ENCODE data around the gene NUDT13. TPM values are rescaled to one million over a fixed set of nuclear protein-coding genes. Genes with fewer than 3 reads are reported as not detected.
"Not testable (repeated sequence)": the region's sequence is repeated elsewhere in the genome, so short reads cannot be mapped to it uniquely, and the experiment has no call there.

The NUDT13 gene
- total RNA-seq, 1 experiment from 2014 or later: not detected

DNA sequence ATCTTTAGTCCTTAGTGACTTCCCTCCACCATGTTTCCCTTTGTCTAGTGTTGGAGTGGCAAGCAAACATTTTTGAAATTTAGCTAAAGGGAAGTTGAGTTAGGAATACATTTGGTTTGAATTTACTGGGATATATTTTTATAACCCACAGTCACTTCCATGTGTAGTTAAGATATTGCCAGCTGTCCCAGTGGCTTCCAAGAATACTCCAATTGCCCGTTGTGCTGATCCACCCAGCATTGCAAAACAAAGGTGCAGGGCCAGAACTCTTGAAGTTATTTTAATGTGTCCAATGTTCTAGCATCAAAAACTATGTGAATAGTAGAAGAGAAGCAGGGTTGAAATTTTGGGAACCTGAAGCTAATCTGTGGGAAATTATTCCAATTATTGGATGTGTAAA, 11.1 kb upstream of the NUDT13 start:
- no peak for DNase-seq (ENCODE audit: low read depth)

DNA sequence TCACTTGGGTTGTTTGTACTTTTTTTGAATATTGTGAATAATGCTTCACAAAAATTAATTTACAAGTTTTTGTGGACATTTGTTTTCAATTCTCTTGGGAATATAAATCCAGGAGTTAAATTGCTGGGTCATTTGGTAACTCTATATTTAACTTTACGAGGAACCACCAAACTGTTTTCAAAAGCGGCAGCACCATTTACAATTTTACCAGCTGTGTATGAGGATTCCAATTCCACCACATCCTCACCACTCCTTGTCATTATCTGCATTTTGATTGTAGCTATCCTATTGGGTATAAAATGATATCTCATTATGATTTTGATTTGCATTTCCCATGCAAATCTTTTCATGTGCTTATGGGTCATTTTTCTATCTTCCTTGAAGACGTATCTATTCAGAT, 4.0 kb upstream of the NUDT13 start:
- DNase-seq (ENCODE audit: low read depth): no peak

DNA sequence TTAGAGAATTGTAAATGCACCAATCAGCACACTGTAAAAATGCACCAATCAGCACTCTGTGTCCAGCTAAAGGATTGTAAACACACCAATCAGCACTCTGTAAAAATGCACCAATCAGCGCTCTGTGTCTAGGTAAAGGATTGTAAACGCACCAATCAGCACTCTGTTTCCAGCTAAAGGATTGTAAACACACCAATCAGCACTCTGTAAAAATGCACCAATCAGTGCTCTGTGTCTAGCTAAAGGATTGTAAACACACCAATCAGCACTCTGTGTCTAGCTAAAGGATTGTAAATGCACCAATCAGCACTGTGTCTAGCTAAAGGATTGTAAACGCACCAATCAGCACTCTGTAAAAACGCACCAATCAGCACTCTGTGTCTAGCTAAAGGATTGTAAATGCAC, 1.0 kb upstream of the NUDT13 start:
- DNase-seq (ENCODE audit: low read depth): not testable (repeated sequence)

DNA sequence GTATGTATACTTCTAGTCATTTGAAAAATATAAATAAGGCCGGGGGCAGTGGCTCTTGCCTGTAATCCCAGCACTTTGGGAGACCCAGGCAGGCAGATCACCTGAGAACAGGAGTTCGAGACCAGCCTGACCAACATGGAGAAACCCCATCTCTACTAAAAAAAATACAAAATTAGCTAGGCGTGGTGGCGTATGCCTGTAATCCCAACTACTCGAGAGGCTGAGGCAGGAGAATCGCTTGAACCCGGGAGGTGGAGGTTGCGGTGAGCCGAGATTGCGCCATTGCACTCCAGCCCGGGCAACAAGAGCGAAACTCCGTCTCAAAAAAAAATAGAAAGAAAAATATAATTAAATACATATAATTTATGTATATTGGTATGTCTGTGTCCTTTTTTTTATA, 1.8 kb downstream of the NUDT13 start:
- DNase-seq (ENCODE audit: low read depth): not testable (repeated sequence)

DNA sequence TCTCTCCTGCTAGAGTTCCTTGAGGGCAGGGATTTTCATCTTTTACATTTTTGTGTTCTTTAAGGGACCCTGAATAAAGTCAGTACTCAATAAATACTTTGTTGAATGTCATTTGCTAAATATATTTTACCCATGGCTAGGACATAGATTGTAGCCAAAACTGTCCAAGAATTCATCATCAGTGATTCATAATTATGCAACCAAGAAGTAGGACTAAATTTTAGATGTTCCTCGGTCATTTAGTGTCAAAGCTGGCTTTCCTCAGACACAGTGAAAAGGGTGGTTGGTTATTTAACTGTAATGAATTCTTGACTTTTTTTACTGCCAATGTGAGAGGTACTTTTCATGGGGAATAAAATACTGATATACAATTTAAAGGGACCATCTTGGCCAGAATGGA, 3.3 kb downstream of the NUDT13 start:
- DNase-seq (ENCODE audit: low read depth): no peak

DNA sequence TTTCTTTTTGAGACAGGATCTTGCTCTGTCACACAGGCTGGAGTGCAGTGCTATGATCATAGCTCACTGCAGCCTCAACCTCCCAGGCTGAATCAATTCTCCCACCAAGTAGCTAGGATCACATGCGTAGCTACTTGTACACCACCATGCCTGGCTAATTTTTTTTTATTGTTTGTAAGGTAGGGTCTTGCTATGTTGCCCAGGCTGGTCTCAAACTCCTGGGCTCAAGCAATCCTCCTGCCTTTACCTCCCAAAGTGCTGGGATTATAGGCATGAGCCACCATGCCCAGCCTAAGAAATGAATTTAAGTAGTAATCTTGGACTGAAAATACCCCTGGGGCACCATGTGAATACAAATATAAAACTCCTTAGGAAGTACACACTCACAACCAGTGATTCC, 5.8 kb downstream of the NUDT13 start:
- no peak for DNase-seq (ENCODE audit: low read depth)

DNA sequence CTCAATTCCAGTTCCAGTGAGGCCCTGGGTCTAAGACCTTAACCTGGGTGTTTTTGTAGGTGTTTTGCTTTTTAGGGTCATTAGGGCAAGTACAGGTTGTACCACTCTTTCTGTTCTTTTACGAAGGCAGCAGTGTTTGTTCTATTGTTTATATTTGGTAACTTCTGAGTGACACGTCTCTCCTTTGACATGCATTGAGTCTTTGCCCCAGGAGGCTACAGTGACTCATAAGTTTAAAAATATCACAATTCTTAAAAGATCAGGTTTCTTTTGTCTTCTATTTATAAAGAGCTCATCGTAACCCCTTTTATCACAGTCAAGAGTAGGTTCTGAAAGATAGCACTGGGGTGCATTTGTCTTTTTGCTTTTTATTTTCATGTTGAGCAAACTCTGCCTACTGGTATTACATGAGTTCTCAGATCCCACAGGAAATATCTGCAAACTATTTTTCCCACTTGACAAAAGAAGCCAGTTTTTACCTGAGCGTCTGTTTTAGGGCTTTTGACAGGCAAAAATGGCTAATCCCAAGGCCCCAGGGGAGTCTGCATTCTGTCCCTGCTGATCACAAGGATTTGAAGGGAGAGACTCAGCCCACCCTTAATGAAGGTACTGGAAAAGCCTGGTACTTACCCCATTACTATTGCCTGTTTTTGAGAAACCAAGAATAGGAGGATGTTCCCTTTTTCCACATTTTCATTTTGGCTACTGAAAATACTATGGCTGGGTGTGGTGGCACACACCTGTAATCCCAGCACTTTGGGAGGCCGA, 7.9 kb downstream of the NUDT13 start:
- DNase-seq (ENCODE audit: low read depth): peak; percentile 80

DNA sequence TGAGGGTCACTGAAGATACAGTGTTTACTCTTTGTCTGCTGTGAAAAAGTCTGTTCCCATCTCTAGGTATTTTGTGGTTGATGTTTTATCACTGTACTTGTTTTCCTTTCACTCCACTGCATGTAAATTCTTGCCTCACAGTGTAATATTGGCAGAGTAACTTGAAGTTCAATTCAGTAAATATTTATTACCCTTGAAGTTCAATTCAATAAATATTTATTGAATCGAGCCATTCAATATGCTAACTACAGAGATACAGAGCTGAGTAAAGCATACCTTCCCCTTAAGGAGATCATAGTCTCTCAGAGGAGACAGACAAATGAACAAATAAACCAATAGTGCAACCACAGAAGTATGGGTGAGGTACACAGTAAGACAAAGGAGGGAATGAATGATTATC, 9.2 kb downstream of the NUDT13 start:
- no peak for DNase-seq (ENCODE audit: low read depth)

DNA sequence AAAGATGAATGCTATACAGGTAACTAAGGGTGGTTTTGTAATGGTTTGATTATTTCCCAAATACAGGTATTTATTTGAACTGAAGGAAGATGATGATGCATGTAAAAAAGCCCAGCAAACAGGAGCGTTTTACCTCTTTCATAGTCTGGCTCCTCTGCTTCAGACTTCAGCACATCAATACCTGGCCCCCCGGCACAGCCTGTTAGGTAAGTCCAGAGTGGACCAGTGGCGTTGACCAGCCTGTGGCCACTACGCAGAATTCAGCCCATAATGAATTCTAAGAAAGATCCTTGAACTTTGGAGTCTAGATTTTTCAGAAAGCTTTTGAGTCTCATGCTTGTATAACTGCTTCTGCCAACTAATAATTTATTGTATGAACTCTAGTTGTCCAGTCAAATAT, 9.7 kb downstream of the NUDT13 start:
- no peak for DNase-seq (ENCODE audit: low read depth)

DNA sequence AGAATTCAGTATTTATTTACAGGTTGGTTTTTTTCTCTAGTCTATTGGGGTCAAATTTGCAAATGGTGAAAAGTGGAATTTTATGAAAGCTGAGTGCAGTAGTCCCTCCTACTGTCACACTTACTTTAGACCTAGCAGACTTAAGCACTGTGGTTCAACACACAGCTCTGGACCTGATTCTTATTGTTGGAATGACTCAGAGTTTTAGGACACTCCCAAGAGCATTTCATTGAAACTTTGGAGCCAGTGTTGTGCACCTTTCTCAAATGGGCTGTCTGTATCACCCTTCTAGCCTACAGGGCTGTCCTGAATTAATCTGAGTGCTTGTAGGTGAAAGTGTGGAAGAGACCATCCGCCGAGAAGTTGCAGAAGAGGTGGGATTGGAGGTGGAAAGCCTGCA, 16.1 kb downstream of the NUDT13 start:
- DNase-seq (ENCODE audit: low read depth): no peak

DNA sequence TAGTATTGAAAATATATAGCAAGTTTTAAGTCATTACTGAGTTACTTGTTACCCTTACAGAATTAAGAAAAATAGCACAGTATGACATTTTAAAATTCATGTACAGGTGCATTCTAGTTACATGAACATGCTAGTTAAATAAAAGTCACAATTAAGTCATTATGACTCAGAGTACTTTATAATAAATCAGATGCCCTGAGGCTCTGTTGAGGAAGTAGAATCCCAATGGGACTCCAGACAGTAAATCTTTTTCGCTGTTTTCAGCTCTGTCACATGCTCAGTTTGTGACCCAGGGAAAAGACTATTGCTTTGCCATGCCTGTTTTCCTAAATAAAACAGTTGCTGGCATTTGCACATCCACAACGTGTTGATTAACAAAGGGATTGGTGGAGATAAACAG, 21.0 kb downstream of the NUDT13 start:
- peak; percentile 86 for DNase-seq (ENCODE audit: low read depth)

DNA sequence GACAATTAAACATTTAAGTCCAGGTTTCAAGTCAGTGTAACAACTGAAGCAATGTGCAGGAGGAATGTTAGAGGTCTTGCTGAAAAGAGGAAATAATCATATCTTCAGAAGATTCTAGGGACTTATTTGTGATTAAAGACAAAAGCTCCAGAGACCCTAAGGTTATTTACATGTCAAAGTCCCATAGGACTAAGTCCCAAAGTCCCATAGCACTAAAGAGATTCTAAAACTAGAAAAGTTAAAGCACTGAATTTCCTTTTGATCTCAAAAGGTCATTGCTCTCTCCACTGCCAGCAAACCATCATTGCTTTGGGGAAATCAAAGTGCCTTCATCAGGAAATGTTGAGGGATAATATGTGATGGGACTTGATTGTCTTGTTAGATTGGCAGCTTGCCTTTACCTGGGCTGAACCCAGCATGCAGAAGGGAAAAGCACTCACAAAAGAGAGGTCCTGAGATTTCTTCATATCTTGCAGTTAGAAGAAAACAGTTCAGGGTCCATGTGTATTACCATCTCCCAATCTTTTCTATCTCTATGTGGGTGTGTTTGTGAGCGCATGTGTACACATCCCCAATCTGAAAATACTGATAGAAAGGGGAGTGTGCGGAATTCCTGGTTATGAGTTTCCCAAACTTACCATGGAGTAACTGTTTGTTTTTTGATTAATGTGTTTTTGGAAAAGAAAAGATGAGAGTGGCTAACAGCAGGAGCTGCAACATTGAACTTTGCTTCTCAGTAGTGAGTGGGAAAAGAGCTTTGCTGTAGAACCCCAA, 21.8 kb downstream of the NUDT13 start:
- DNase-seq (ENCODE audit: low read depth): no peak

DNA sequence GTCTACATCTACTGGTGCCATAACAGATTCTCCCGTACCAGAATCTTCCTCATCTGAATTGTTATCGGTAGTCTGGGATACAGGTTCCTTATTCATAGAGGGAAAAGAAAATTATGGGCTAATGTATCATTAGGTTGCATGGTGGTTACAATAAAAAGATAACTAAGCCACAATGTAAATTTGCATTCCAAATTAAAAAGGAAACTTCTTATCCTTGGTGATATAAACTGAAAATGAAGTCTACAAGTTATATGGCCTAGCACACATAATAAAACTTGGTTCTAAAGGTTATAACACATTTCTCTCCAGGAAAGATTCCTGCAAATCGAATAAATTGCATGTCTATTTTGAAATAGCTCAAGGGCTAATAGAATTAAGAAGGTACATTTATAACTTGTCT, 24.5 kb downstream of the NUDT13 start:
- DNase-seq (ENCODE audit: low read depth): no peak

DNA sequence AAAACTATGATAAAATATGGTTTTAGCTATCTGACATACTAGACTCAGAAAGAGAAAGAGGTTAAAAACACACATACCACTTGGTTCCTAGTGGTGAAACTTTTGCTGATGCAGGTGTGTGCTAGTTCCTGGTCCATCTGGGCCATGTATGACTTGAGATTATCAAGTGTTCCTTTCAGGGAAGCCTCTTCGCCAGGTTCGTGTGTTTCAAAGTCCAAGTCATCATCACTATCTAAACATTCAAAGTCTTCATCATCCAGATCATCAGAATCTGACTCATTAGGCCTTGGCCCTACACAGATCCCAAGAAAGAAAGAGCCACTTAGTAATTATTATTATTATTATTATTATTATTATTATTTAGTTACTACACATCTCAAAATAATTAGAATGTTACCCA, 26.4 kb downstream of the NUDT13 start:
- no peak for DNase-seq (ENCODE audit: low read depth)

DNA sequence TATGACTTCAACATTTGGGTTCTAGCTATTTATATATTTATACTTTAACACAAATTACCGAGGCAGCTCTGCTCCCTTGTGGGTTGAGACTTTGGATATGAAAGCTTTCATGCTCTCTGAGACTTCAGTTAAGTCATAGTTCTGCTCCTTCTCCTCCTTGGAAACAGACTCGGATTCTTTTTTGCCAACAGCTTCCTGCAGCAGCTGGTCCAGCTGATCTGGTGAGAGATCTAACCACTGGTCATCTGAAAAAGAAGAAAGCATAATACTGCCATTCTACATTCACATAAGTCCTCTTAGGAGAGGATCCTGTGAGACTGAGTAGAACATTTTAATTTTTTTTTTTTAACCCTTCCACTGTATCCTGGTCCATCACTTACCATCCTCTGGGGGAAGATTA, 29.0 kb downstream of the NUDT13 start:
- DNase-seq (ENCODE audit: low read depth): no peak

DNA sequence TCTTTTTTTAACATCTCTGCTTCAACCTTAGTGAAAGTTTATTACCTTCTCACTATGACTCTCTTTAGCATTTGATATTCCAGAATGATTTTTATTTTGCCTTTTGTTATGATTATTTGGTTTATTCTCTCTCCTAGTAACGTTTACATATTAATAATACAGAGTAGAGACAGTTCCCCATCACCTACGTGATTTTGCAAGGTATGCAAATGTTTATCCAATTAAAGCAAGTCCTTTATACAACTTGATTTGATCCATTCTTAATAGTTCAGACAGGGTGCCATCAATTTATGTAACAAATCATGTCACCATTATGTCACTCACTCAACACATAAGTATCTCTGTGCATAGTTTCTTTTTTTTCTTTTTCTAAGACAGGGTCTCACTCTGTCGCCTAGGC, 31.3 kb downstream of the NUDT13 start:
- no peak for DNase-seq (ENCODE audit: low read depth)

DNA sequence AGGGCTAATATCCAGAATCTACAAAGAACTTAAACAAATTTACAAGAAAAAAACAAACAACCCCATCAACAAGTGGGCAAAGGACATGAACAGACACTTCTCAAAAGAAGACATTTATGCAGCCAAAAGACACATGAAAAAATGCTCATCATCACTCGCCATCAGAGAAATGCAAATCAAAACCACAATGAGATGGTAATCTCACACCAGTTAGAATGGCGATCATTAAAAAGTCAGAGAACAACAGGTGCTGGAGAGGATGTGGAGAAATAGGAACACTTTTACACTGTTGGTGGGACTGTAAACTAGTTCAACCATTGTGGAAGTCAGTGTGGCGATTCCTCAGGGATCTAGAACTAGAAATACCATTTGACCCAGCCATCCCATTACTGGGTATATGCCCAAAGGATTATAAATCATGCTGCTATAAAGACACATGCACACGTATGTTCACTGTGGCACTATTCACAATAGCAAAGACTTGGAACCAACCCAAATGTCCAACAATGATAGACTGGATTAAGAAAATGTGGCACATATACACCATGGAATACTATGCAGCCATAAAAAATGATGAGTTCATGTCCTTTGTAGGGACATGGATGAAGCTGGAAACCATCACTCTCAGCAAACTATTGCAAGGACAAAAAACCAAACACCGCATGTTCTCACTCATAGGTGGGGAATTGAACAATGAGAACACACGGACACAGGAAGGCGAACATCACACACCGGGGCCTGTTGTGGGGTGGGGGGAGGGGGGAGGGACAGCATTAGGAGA, 40.6 kb downstream of the NUDT13 start:
- DNase-seq (ENCODE audit: low read depth): not testable (repeated sequence)

DNA sequence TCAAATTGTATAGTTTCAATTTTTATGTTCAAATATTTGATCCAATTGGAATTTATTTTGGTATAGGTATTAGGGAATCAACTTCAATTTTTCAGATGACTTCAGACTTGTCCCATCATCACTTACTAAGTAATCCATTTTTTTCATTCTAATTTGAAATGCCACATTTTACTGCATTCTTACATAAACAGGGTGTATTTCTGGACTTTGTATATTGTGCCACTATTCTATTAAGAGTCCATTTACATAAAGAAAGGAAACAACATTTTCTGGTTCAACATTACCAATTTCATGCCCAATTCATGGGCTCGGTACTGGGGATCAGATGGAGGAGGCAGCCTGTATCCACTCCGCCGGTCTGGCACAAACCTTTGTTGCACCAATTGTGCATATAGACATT, 41.8 kb downstream of the NUDT13 start:
- DNase-seq (ENCODE audit: low read depth): no peak

DNA sequence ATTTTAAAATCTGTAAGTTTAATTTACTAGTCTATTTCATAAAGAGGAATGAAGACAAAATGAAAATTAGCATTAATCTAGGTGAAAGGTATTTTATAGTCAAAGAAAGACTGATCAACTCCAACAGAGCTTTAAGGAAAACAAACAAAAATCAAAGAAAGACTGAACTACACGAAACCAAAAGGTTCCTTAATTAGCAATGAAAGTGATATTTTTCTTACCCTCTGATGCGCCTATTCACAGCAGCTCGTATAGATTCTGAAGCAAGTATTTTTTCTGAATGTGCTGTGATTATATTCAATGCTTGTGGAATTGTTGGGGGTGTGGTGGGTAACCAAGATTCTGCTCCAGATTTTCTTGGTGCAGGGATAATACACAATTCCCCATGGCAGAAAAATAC, 45.8 kb downstream of the NUDT13 start:
- no peak for DNase-seq (ENCODE audit: low read depth)

DNA sequence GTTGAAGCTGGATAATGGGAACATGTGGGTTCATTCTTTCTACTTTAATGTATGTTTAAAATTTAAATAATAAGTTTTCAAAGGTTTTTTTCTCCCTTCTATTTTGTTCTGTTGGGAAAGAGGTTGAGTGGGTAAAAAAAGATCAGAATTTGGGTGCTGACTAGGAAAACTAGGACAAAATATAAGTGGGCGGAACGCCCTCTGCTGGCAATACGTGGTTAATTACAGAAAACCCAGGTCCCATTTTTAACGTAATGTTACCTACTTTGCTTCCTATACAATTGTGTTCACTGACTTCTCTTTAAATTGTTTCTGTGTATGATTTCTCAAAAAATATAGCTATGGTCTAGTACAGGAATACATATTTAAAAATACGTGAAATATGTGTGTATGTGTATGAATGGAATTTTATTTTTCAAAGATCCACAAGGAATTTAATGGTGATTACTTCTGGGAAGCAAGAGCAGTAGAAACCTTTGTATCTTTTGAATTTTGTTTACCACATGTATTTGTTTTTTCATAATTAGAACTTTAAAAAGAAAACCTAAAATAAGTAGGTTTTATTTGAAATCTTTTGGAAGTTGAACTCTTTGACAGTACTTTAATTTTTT, 48.9 kb downstream of the NUDT13 start:
- DNase-seq (ENCODE audit: low read depth): peak; percentile 56

DNA sequence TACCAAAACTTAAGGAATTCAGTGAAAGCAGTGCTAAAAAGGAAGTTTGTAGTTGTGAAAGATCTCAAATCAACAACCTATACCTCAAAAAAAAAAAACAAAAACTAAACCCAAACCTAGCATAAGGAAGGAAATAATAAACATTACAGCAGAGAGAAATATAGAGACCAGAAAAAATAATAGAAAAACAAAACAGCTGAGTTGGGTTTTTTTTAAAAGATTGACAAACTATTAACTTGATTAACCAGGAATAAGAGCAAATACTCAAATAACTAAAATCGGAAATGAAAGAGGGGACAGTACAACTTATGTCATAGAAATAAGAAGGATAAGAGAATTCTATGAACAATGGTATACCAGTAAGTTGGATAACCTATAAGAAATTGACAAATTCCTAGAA, 50.8 kb downstream of the NUDT13 start:
- DNase-seq (ENCODE audit: low read depth): no peak

DNA sequence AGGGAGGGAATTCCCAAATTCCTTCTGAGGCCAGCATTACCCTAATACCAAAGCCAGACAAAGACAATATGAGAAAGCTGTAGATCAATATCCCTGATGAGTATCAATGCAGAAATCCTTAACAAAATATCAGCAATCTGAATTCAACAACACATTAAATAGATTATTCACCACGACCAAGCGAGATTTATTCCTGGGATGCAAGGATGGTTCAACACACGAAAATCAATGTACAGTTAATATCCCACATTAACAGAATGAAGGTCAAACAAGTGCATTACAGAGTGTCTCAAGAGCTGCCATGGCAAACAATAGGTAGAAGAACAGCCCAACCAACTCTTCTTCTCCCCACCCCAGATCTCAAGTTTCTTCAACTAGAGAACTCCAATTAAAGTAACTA, 51.4 kb downstream of the NUDT13 start:
- DNase-seq (ENCODE audit: low read depth): no peak
